Measurements from ENCODE around the gene STMN3.
"Not testable (repeated sequence)": the region's sequence is repeated elsewhere in the genome, so short reads cannot be mapped to it uniquely, and the experiment has no call there.

The STMN3 gene

GRCh38 chr20:63678667-63679465, 25.6 kb upstream of the STMN3 start:
- no peak for DNase-seq (ENCODE audit: low read depth)

GRCh38 chr20:63678071-63678470, 24.8 kb upstream of the STMN3 start:
- DNase-seq (ENCODE audit: low read depth): no peak

- no peak for DNase-seq (ENCODE audit: low read depth)
Measured at GRCh38 chr20:63675681-63676368, 22.6 kb upstream of the STMN3 start.

- no peak for DNase-seq (ENCODE audit: low read depth)
Measured at GRCh38 chr20:63673951-63674350, 20.7 kb upstream of the STMN3 start.

DNA sequence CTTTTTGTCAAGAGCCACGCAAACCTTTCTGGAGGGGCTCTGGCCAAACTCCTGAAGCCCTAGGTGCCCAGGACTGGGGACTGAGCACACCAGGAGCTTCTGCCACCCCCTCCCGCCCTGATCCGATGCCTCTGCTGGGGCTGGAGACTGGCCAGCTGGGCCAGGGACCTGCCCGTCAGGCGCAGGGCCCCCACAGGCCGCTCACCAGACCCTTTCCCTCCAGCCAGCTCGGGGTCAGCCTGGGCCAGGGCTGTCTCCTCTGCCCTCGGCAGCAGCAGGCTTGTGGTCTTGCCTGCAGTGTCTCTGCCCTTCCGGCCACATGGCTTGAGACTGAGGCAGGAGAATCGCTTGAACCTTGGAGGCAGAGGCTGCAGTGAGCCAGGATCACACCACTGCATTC, 19.4 kb upstream of the STMN3 start:
- no peak for DNase-seq (ENCODE audit: low read depth)

DNA sequence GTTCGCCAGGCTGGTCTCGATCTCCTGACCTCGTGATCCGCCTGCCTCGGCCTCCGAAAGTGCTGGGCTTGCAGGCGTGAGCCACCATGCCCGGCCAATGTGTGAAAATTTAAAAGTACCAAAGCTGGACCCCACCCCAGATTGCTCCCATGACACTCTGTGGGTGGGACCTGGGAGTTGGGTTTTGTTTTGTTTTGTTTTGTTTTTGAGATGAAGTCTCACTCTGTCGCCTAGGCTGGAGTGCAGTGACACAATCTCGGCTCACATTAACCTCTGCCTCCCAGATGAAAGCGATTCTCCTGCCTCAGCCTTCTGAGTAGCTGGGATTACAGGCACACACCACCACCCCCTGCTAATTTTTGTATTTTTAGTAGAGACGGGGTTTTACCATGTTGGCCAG, 18.5 kb upstream of the STMN3 start:
- not testable (repeated sequence) for DNase-seq (ENCODE audit: low read depth)

DNA sequence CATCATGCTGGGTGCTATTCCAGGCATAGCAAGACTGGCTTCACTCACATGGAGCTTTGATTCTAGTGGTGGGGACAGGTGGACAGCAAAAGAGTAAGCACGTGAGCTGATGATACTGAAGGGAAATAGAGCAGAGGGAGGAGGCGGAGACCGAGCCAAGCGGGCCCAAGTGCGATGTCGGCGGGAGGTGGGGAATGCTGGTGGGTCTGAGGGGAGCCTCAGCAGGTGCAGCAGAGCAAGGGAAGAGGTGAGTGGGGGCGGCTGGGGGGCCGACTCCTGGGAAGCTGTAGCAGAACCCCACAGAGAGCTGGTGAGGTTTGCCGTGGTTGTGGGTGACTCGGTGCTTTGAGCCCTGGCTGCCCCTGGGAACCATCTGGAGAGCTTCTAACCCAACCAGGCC, 15.1 kb upstream of the STMN3 start:
- no peak for DNase-seq (ENCODE audit: low read depth)

DNA sequence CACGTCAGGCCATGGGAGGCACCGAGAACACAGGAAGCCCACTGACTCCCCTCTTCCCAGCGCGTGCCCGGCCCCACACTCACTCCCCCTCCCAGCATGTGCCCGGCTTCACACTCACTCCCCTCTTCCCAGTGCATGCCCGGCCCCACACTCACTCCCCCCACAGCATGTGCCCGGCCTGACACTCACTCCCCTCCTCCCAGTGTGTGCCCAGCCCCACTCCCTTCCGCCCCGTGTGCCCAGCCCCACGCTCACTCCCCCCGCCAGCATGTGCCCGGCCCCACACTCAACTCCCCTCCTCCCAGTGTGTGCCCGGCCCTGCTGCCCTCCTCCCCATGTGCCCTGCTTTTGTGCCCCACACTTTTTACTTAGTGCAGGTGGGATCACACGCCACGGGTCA, 14.6 kb upstream of the STMN3 start:
- DNase-seq (ENCODE audit: low read depth): no peak

DNA sequence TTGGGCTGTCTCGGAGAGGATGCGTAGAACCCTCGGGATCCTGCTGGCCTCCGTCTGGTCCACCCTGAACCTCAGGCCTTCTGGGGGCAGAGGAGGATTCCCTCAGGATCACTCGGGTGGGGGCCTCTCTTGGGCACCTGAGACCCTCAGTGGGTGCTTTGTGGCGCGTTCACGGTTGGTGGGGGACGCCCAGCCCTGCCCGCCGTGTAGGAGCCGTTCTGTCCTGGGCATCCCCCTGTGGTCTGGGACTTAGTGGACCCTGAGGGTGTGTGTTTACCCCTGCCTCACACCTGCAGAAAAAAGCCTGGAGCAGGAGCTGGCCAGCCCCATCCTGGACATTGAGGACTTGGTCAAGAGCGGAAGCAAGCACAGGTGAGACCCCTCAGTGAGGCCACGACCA, 12.5 kb upstream of the STMN3 start:
- DNase-seq (ENCODE audit: low read depth): no peak

DNA sequence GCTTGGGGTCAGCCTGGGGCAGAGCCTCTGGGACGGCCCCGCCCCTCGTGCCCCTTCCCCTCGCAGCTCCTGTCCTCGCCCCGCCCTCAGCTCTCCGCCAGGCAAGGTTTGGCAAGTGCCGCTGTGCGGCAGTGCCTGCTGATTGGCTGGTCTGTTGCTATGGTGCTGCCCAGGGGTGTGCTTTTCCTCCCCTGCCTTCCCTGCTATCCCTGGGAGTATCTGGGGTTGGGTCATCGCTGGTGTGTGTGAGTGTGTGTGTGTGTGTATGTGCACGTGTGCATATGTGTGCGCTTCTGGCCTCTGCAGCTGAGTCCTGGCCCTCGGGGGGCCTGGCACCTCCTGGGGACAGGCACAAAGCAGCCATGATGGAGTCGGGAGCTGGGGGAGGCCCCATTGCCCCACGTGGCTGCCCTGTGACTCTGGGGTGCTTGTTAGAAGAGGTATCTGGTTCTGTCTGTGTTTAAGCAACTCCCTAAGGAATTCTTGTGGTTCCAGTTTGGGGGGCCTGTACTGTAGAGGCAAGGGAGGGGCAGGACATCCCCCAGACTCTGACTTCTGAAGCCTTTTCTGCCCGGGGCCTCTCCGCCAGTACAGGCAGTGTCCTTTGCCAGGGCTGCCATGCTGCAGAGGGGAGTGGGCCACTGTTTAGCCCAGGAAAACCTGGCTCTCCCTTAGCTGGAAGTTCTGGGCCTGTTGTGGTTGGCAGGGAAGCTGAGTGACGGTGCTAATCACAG, 11.8 kb upstream of the STMN3 start:
- no peak for DNase-seq (ENCODE audit: low read depth)

DNA sequence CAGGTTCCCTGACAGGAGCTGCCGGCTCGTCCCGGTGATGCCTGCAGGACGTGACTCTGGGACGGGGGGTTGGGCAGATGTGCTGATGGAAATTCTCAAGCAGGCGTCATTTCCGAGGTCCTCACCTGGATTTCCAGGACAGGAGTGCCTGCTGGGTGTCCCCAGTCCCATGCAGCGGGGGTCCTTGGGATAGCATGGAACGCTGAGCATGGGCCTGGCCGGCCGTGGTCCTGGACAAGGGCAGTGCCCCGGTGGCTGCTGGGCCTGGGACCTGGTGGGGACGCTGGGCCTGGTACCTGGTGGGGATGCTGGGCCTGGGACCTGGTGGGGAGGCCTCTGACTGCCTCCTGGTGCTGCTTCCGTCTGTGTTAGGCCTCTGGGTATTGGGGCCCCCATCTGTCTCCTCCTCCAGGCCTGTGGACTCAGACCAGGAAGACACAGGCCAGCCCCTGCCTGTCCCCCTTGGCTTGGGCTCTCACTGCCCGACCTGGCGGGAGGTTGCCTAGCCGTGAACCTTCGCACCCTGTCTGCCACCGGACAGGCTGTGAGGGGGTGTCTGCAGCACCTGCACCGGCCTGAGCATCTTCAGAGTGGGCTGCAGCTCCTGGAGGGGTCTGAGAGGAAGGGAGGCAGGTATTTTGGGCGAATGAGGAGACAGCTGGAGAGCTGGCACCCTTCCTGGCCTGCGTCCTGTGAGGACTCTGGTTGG, 11.1 kb upstream of the STMN3 start:
- DNase-seq (ENCODE audit: low read depth): no peak

- no peak for DNase-seq (ENCODE audit: low read depth)
Measured at GRCh38 chr20:63663332-63664066, 10.3 kb upstream of the STMN3 start.

DNA sequence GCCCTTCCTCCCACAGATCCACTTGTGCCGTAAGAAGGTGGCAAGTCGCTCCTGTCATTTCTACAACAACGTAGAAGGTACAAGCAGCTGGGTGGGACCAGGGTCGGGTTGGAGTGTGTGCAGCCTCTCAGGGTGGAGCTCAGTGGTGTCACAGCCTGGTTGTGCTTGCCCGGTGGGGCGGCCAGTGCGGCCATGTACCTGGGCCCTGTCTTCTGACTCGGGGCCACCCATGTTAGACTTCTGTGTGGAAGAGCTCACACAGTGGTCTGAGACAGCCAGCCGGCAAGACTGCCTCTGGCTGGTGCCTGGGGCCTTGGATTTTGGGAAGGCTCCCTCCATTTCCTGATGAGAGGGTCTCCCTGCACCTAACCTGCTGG, 9.6 kb upstream of the STMN3 start:
- no peak for DNase-seq (ENCODE audit: low read depth)

- no peak for DNase-seq (ENCODE audit: low read depth)
Measured at GRCh38 chr20:63661959-63662812, 9.0 kb upstream of the STMN3 start.

GRCh38 chr20:63661108-63661507, 7.9 kb upstream of the STMN3 start:
- no peak for DNase-seq (ENCODE audit: low read depth)

- no peak for DNase-seq (ENCODE audit: low read depth)
Measured at GRCh38 chr20:63660622-63661021, 7.4 kb upstream of the STMN3 start.

GRCh38 chr20:63660174-63660573, 7.0 kb upstream of the STMN3 start:
- DNase-seq (ENCODE audit: low read depth): not testable (repeated sequence)

DNA sequence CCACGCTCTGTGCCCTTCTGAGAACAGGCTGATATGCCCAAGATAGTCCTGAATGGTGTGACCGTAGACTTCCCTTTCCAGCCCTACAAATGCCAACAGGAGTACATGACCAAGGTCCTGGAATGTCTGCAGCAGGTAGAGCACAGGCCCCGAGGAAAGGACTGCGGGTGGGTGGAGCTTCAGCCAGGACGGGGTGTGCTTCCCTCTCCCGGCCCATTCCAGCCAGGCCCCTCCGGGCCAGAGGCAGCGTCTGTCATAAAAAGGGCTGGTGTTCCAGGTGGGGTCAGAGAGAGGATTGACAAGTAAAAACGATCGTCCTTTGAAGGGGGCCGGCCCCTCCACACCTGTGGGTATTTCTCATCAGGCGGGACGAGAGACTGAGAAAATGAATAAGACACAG, 6.1 kb upstream of the STMN3 start:
- no peak for DNase-seq (ENCODE audit: low read depth)

DNA sequence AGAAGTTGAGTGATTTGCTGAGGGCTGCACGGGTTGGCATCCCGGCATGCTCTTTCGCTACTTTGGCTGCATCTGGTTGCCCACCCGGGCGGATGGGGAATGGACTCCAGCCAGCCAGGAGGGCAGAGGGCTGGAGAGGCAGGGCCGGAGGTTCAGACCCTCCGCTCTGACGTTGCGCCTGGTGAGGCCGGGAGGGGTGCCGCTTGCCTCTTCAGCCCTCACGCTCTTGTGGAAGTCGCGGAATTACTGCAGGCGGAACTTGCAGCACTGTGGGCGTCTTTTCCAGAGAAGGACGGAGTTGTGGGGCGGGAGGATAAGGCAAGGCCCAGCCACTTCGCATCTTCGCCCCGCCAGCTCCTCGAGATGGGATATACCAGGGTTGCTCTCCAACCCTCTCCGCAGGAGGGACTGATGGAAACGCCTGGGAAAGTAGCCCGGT, 5.5 kb upstream of the STMN3 start:
- no peak for DNase-seq (ENCODE audit: low read depth)

- peak; percentile 86 for DNase-seq (ENCODE audit: low read depth)
Measured at GRCh38 chr20:63657937-63658748, 4.9 kb upstream of the STMN3 start, which contains the start of gene RTEL1. RTEL1 (plus strand) TSS chr20:63658312; CDS start chr20:63659403, 1,091 bp downstream.
